ENCODE measurements around the gene EREG. TPM values are rescaled to one million over a fixed set of nuclear protein-coding genes. Genes with fewer than 3 reads are reported as not detected.
A peak's percentile ranks its signal among the peaks of the same experiment; 100 is the strongest.

Gene EREG
- total and polyA plus RNA-seq, 9 of the 15 experiments (the other 6 are each of a cell fraction or from before 2014, with no cell fraction given): 0.97 to 7.3 (median 2.5) TPM

DNA sequence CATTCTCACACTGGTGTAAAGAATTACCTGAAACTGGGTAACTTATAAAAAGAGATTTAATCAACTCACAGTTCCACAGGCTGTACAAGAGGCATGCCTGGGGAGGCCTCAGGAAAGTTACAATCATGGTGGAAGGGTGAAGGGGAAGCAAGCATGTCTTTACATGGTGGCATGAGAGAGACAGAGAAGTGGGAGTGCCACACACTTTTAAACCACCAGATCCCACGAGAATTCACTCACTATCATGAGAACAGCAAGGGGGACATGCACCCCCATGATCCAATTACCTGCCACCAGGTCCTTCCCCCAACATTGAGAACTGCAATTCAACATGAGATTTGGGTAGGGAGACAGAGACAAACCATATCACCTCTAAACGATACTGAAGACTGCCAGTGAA lies 33.7 kb upstream of the EREG start (continued):
- TF ChIP-seq CEBPZ (IDR thresholded peaks at IDR 0.05; ENCODE audit: borderline replicate concordance, low read depth, low read length) (no peak), BRCA1 (IDR thresholded peaks at IDR 0.05) (no peak), BRCA1 (CRISPR knock-in tag; IDR thresholded peaks at IDR 0.05) (no peak), MLLT1 (IDR thresholded peaks at IDR 0.05) (peak in 1 of 2 experiments; percentile 39; a peak in 1 of 4 replicates), HNRNPUL1 (IDR thresholded peaks at IDR 0.05; ENCODE audit: low read length) (no peak), NFIX (CRISPR knock-in tag; IDR thresholded peaks at IDR 0.05; ENCODE audit: low read depth) (no peak), YY1 (IDR thresholded peaks at IDR 0.05; ENCODE audit: borderline replicate concordance in 1 of 3, control insufficient read depth in 1 of 3, extremely low read depth in 1 of 3, insufficient read depth in 3 of 3, insufficient read length in 1 of 3, insufficient replicate concordance in 2 of 3, low read depth in 1 of 3, low read length in 2 of 3) (peak in 1 of 3 experiments; percentile 69), ZNF140 (CRISPR knock-in tag; IDR thresholded peaks at IDR 0.05) (no peak), MCM2 (IDR thresholded peaks at IDR 0.05; ENCODE audit: low read depth) (no peak), POLR3G (IDR thresholded peaks at IDR 0.05; ENCODE audit: extremely low read depth, insufficient read length, insufficient replicate concordance) (no peak), IRF2 (CRISPR knock-in tag; IDR thresholded peaks at IDR 0.05) (no peak), ZNF384 (IDR thresholded peaks at IDR 0.05; ENCODE audit: low read depth, low read length) (no peak), PHB2 (IDR thresholded peaks at IDR 0.05; ENCODE audit: low read depth) (no peak), SUPT5H (IDR thresholded peaks at IDR 0.05) (0 out of 2 replicates have a peak, but pooled peaks have one; percentile 26), BRD9 (IDR thresholded peaks at IDR 0.05; ENCODE audit: low read depth, partially characterized antibody) (no peak), NCOR1 (IDR thresholded peaks at IDR 0.05) (no peak), PHB (CRISPR knock-in tag; IDR thresholded peaks at IDR 0.05) (no peak), DDX20 (tag; IDR thresholded peaks at IDR 0.05; ENCODE audit: low read depth) (no peak)
- TF ChIP-seq, protein P1, sequence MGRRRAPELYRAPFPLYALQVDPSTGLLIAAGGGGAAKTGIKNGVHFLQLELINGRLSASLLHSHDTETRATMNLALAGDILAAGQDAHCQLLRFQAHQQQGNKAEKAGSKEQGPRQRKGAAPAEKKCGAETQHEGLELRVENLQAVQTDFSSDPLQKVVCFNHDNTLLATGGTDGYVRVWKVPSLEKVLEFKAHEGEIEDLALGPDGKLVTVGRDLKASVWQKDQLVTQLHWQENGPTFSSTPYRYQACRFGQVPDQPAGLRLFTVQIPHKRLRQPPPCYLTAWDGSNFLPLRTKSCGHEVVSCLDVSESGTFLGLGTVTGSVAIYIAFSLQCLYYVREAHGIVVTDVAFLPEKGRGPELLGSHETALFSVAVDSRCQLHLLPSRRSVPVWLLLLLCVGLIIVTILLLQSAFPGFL (CRISPR knock-in tag; IDR thresholded peaks at IDR 0.05): no peak
- TF ChIP-seq, protein P2, sequence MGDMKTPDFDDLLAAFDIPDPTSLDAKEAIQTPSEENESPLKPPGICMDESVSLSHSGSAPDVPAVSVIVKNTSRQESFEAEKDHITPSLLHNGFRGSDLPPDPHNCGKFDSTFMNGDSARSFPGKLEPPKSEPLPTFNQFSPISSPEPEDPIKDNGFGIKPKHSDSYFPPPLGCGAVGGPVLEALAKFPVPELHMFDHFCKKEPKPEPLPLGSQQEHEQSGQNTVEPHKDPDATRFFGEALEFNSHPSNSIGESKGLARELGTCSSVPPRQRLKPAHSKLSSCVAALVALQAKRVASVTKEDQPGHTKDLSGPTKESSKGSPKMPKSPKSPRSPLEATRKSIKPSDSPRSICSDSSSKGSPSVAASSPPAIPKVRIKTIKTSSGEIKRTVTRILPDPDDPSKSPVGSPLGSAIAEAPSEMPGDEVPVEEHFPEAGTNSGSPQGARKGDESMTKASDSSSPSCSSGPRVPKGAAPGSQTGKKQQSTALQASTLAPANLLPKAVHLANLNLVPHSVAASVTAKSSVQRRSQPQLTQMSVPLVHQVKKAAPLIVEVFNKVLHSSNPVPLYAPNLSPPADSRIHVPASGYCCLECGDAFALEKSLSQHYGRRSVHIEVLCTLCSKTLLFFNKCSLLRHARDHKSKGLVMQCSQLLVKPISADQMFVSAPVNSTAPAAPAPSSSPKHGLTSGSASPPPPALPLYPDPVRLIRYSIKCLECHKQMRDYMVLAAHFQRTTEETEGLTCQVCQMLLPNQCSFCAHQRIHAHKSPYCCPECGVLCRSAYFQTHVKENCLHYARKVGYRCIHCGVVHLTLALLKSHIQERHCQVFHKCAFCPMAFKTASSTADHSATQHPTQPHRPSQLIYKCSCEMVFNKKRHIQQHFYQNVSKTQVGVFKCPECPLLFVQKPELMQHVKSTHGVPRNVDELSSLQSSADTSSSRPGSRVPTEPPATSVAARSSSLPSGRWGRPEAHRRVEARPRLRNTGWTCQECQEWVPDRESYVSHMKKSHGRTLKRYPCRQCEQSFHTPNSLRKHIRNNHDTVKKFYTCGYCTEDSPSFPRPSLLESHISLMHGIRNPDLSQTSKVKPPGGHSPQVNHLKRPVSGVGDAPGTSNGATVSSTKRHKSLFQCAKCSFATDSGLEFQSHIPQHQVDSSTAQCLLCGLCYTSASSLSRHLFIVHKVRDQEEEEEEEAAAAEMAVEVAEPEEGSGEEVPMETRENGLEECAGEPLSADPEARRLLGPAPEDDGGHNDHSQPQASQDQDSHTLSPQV (IDR thresholded peaks at IDR 0.05): peak; percentile 66

Data from K562 (cell line).